Fibroblast of the aortic adventitia (primary cell): Measurements from ENCODE around the gene POLD1. TPM values are rescaled to one million over a fixed set of nuclear protein-coding genes. Genes with fewer than 3 reads are reported as not detected.

Source experiments
- DNase-seq: peaks from one replicate; pipeline ENCODE4 v3.0.0-alpha.2; 2010; ENCODE audit warnings: low read depth
- H3K4me3 ChIP-seq: 2 replicates; pipeline ENCODE4 v1.5.1; 2011; ENCODE audit warnings: low read depth, mild to moderate bottlenecking, control low read depth, low read length, moderate library complexity
- total RNA-seq: library from RNA; depleted of rRNA; stranded (reverse); fragments of >200 nt; gene quantifications from 2 replicates; pipeline ENCODE4 v1.2.3, GENCODE V29; 2012; ENCODE audit warnings: low replicate concordance
- TF ChIP-seq, protein P1 (sequence below): IDR thresholded peaks from 2 replicates; pipeline ENCODE4 v1.5.1; 2011; ENCODE audit warnings: mild to moderate bottlenecking, low read length, control low read depth, inconsistent platforms; ENCODE audit not compliant: insufficient read depth

POLD1 gene
- total RNA-seq, 1 donor, result 29.3 TPM

DNA sequence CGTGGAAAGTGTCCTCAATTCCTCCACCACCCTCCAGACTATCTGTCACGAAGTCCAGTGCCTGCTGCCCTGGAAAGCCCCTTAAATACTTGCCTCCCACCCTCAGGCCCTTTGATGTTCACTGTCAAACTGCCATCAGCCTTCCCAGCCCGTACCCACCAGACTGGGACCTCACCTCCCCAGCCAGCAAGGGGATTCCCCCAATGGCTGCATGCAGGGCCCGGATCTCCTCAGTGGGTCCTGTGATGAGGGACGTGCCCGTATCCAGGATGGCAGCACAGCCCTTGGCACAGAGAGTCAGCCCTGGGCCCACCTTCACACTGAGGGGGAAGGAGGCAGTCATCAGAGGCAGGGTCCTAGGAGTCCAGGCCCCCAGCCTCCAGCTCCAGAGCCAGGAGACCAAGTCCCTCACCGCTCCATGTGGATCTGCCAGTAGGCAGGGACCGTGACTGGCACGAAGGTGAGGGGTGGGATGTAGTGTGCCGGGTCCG is 24.8 kb upstream of the POLD1 start:
- TF ChIP-seq, protein P1, sequence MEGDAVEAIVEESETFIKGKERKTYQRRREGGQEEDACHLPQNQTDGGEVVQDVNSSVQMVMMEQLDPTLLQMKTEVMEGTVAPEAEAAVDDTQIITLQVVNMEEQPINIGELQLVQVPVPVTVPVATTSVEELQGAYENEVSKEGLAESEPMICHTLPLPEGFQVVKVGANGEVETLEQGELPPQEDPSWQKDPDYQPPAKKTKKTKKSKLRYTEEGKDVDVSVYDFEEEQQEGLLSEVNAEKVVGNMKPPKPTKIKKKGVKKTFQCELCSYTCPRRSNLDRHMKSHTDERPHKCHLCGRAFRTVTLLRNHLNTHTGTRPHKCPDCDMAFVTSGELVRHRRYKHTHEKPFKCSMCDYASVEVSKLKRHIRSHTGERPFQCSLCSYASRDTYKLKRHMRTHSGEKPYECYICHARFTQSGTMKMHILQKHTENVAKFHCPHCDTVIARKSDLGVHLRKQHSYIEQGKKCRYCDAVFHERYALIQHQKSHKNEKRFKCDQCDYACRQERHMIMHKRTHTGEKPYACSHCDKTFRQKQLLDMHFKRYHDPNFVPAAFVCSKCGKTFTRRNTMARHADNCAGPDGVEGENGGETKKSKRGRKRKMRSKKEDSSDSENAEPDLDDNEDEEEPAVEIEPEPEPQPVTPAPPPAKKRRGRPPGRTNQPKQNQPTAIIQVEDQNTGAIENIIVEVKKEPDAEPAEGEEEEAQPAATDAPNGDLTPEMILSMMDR, result no peak
- no peak for DNase-seq
- no peak overlapping the region for H3K4me3 ChIP-seq

DNA sequence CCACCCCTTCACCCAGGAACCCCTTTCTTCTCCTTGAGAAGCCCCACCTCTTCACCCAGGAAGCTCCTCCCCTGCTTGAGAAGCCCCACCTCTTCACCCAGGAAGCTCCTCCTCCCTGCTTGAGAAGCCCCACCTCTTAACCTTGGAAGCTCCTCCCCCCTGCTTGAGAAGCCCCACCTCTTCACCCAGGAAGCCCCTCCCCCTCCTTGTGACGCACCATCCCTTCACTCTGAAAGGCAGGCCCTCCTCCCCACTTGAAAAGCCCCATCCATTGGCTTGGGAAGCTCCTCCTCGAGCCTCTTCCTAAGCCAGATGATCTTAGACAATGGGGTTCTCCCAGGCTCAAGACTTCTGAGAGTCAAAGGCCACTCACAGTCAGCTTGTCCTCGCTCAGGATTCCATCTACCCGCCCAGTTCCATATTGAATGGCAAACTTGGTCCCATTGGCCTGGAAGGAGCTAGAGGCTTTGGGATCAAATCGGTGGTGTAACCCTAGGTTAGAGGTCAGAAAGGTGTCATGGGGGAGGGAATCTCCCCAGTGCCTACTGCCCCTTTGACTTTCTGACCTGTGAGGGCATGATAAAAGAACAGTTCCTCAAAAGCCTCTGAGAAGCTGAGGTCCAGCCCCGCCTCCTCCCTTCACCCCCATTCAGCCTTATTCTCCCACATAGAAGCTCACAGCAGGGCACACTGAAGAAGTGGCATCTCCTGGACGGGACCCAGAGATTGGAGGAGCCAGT is 22.7 kb upstream of the POLD1 start:
- TF ChIP-seq, protein P1, result no peak
- no peak for DNase-seq
- H3K4me3 ChIP-seq, result no peak overlapping the region

DNA sequence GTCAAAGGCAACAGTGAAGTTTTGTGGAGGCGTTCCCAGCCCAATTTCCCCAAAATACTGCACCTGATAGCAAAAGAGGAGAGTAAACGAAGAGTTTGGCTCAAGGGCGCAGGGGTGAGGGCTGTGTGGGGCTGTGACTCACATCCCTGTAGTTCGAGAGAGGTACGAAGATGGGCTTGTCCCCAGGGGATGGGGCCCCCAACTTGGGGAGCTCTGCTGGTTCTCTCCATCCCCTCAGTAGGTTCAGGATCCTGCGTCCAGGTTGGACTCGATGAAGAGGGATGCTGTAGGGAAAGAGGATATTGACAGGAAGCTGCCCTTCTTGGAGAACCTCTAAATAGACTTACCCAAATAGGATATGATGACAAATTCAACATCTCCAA is 22.1 kb upstream of the POLD1 start:
- DNase-seq, result no peak
- TF ChIP-seq, protein P1, result no peak
- no peak overlapping the region for H3K4me3 ChIP-seq

DNA sequence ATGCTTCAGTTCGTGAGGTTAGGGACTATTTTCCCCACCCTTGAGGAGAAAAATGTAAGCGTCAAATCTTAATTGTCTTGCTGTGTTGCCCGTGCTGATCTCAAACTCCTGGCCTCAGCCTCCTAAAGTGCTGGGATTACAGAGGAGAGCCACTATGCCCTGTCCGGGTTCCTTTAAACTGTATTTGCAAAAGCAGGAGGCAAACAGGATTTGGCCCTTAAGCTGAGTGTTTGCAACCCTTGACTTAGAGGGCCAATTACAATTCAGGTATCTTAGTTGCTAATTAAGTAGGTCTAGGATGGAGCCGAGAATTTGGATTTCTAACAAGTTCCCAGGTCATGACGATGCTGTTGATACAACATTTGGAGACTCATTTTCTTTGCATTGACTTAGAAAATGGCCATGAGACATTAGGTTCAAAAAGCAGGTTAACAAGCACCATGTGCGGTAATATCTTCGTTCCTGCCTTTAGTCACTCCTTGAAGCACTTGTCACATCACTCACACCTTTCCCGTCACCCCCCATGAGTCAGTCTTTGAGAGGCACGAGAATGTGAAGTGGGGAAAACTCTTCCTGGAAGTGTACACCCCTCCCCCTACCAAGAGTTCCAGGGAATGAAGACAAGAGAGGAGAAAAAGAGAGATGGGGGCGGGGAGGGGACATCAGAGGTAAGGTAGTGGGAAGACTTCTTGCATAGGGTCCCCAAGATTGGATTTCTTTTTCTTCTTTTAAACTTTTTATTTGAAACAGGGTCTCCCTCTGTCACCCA is 21.3 kb upstream of the POLD1 start:
- H3K4me3 ChIP-seq, result no peak overlapping the region
- no peak for DNase-seq
- TF ChIP-seq, protein P1, result no peak

DNA sequence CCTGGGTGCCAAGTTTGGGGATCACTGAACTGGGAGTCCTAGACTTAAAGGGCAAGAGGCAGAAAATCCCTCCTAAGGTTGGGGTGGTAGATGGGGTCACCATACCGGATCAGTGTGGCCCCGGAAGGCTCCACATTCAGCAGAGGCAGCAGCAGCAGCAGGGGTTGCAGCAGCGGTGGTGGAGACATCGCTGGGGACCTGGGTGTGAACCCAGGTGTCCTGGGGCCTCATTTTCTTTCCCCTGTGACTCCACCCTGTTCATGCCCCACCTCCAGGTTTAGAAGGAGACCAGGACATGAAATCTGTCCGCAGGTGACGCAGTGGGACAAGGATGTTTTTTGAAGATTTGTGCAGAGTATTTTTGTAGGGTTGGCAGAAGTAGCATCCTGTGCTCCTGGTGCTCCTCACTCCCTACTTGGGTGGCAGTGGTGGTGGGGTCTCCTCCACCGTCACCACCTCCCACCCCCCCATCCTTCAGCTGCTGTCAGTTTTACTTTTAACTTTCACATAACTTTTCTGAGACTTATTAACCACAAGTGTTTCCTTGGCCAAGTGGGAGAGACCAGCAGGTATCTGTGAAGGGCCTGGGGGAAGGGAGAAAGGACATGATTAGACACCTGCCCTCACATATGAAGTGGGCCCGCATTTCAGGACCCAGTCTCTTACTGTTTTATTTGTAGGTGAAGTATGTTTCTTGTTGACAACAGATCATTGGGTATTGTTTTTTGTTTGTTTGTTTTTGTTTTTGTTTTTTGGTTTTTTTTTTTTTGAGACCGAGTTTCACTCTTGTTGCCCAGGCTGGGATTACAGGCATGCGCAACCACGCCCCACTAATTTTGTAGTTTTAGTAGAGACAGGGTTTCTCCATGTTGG is 18.5 kb upstream of the POLD1 start, which contains the start of gene NAPSA:
TSS of gene NAPSA (minus strand) at position 206 of the 873 bp plus-strand sequence. CDS start at position 188, 18 bp downstream.
- H3K4me3 ChIP-seq, result no peak within 1 kb of the TSS
- no peak for DNase-seq
- TF ChIP-seq, protein P1, result no peak
